HEK293 (cell line): ENCODE data around the gene AGO3.

Experiments
- ZBTB7A ChIP-seq: fragments of 450-650 bp; formaldehyde crosslinking; IDR thresholded peaks from 2 replicates; pipeline ENCODE4 v1.5.1; 2016; ENCODE audit warnings: low read depth, missing biosample characterization, missing genetic modification characterization
- ZNF549 ChIP-seq: fragments of 450-650 bp; IDR thresholded peaks from 2 replicates; pipeline ENCODE4 v1.5.1; 2018; ENCODE audit warnings: missing biosample characterization, missing genetic modification characterization, mild to moderate bottlenecking, inconsistent platforms, moderate library complexity
- ZNF843 ChIP-seq: fragments of 450-650 bp; formaldehyde crosslinking; IDR thresholded peaks from 2 replicates; pipeline ENCODE4 v1.5.1; 2016; ENCODE audit warnings: missing biosample characterization, missing genetic modification characterization
- ZXDB ChIP-seq: fragments of 450-650 bp; formaldehyde crosslinking; IDR thresholded peaks from 2 replicates; pipeline ENCODE4 v1.5.1; 2016; ENCODE audit warnings: missing biosample characterization, missing genetic modification characterization
- TF ChIP-seq, protein P1 (sequence below): fragments of 450-650 bp; formaldehyde crosslinking; IDR thresholded peaks from 2 replicates; pipeline ENCODE4 v1.5.1; 2016; ENCODE audit warnings: missing biosample characterization, missing genetic modification characterization
- TF ChIP-seq, protein P2 (sequence below): fragments of 450-650 bp; formaldehyde crosslinking; IDR thresholded peaks from 2 replicates; pipeline ENCODE4 v1.5.1; 2016; ENCODE audit warnings: missing biosample characterization, missing genetic modification characterization

DNA sequence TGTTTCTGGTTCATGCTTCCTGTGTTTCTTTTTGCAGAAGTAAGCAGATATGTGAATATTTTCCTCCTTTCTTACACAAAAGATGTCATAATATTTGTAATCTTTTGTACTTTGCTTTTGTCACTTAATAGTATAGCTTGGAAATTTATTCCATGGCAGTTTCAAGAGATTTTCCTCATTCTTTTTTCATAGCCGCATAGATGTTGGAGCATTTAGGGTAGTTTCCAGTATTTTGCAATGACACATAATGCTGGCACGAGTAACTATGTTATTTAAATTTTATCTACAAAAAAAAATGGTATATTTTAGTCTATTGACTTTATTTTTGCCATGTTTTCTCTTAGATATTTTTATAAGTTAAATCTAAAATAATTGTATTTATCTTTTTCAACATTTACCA lies 40.7 kb downstream of the AGO3 start:
- TF ChIP-seq, protein P1, sequence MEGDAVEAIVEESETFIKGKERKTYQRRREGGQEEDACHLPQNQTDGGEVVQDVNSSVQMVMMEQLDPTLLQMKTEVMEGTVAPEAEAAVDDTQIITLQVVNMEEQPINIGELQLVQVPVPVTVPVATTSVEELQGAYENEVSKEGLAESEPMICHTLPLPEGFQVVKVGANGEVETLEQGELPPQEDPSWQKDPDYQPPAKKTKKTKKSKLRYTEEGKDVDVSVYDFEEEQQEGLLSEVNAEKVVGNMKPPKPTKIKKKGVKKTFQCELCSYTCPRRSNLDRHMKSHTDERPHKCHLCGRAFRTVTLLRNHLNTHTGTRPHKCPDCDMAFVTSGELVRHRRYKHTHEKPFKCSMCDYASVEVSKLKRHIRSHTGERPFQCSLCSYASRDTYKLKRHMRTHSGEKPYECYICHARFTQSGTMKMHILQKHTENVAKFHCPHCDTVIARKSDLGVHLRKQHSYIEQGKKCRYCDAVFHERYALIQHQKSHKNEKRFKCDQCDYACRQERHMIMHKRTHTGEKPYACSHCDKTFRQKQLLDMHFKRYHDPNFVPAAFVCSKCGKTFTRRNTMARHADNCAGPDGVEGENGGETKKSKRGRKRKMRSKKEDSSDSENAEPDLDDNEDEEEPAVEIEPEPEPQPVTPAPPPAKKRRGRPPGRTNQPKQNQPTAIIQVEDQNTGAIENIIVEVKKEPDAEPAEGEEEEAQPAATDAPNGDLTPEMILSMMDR, result no peak
- TF ChIP-seq ZNF549 (tag by site-specific recombination) (no peak), ZXDB (no peak), ZNF843 (tag by site-specific recombination) (no peak), ZBTB7A (no peak)
- TF ChIP-seq, protein P2, sequence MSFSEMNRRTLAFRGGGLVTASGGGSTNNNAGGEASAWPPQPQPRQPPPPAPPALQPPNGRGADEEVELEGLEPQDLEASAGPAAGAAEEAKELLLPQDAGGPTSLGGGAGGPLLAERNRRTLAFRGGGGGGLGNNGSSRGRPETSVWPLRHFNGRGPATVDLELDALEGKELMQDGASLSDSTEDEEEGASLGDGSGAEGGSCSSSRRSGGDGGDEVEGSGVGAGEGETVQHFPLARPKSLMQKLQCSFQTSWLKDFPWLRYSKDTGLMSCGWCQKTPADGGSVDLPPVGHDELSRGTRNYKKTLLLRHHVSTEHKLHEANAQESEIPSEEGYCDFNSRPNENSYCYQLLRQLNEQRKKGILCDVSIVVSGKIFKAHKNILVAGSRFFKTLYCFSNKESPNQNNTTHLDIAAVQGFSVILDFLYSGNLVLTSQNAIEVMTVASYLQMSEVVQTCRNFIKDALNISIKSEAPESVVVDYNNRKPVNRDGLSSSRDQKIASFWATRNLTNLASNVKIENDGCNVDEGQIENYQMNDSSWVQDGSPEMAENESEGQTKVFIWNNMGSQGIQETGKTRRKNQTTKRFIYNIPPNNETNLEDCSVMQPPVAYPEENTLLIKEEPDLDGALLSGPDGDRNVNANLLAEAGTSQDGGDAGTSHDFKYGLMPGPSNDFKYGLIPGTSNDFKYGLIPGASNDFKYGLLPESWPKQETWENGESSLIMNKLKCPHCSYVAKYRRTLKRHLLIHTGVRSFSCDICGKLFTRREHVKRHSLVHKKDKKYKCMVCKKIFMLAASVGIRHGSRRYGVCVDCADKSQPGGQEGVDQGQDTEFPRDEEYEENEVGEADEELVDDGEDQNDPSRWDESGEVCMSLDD (tag by site-specific recombination), result no peak
